Kidney epithelial cell (primary cell): ENCODE data around the gene CLTB. TPM values are rescaled to one million over a fixed set of nuclear protein-coding genes. Genes with fewer than 3 reads are reported as not detected.

ENCODE experiments used
- DNase-seq: peaks from one replicate; pipeline ENCODE4 v3.0.0-alpha.2; 2010; ENCODE audit warnings: low read depth
- H3K27me3 ChIP-seq: 2 replicates; pipeline ENCODE4 v1.6.0; 2011; ENCODE audit warnings: low read length; ENCODE audit not compliant: control insufficient read depth, insufficient read depth
- H3K36me3 ChIP-seq: 2 replicates; pipeline ENCODE4 v1.5.1; 2011; ENCODE audit warnings: low read length; ENCODE audit not compliant: control insufficient read depth, insufficient read depth
- H3K4me3 ChIP-seq: 2 replicates; pipeline ENCODE4 v1.5.1; 2011; ENCODE audit warnings: low read depth, mild to moderate bottlenecking, control low read depth, low read length
- total RNA-seq: library from RNA; depleted of rRNA; stranded (reverse); fragments of >200 nt; gene quantifications from 2 replicates; pipeline ENCODE4 v1.2.3, GENCODE V29; 2015
- TF ChIP-seq, protein P1 (sequence below): IDR thresholded peaks from 2 replicates; pipeline ENCODE4 v1.5.1; 2011; ENCODE audit warnings: mild to moderate bottlenecking, moderate library complexity, low read length, control low read depth, inconsistent platforms; ENCODE audit not compliant: insufficient read depth, poor library complexity, severe bottlenecking

CLTB gene
- total RNA-seq, 1 donor from 2014 or later: 172 TPM

DNA sequence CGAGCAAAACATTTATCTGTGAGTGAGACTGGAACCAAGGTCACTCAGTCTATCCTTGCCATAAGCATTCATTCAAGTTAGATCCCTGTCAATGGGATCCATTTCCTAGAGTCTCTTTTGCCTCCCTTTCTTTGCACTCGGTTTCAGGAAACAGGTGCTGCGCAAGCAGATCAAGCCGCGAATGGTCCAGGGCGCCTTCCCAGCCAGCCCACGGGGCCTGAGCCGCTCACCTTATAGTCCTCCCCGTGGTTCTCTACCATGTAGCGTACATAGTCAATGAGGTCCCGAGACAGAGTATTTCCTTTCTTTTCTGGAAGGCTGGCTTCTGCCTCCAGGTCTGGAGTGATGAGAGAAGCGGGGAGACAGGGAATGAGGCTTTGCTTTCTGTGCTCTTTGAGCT lies 31.3 kb downstream of the CLTB start:
- TF ChIP-seq, protein P1, sequence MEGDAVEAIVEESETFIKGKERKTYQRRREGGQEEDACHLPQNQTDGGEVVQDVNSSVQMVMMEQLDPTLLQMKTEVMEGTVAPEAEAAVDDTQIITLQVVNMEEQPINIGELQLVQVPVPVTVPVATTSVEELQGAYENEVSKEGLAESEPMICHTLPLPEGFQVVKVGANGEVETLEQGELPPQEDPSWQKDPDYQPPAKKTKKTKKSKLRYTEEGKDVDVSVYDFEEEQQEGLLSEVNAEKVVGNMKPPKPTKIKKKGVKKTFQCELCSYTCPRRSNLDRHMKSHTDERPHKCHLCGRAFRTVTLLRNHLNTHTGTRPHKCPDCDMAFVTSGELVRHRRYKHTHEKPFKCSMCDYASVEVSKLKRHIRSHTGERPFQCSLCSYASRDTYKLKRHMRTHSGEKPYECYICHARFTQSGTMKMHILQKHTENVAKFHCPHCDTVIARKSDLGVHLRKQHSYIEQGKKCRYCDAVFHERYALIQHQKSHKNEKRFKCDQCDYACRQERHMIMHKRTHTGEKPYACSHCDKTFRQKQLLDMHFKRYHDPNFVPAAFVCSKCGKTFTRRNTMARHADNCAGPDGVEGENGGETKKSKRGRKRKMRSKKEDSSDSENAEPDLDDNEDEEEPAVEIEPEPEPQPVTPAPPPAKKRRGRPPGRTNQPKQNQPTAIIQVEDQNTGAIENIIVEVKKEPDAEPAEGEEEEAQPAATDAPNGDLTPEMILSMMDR: no peak
- DNase-seq: no peak
- H3K4me3 ChIP-seq: no peak overlapping the region
- H3K27me3 ChIP-seq: no peaks in the 10 kb centered on the region
- H3K36me3 ChIP-seq: peaks cover 3% of the 10 kb centered on the region

DNA sequence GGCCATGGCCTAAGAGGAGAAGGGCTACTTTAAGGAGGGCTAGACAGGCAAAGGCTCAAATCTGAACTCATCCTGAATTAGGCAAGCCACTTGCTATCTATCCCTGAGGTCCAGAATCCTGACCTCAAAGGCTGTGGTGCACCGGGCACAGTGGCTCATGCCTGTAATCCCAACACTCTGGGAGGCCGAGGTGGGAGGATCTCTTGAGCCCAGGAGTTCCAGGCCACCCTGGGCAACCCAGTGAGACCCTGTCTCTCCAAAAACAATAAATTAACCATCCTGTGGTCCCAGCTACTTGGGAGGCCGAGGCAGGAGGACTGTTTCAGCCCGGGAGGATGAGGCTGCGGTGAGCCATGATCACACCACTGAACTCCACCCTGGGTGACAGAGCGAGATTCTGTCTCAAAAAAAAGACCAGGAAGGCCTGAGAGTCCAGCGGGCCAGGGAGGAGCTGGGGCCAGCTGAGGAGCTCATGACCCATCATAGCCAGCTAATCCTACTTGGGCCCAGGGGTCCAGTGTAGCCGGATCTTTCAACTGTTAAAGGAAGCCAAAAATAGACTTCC lies 31.9 kb downstream of the CLTB start:
- DNase-seq: no peak
- TF ChIP-seq, protein P1: no peak
- Histone ChIP-seq H3K27me3 (no peaks in the 10 kb centered on the region), H3K4me3 (no peak overlapping the region), H3K36me3 (peaks cover 3% of the 10 kb centered on the region)

DNA sequence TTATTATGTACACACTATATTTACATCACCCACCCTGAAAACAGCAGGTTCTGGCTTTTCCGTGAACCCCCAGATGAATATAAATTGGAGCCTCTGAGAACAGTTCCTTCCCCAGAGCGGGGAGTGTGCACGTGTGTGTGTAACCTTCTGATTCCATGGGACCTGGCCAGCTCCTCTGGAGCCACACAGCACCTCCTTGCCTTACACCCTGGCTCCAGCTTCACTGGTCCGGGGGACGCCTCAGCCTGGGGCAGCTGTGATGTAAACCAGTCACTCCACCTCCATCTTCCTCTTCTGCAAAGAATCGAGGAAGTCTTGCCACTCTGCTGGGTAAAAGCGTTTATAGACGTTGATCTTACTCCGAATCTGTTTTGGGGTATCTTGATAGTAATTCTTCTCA lies 32.4 kb downstream of the CLTB start:
- TF ChIP-seq, protein P1: no peak

DNA sequence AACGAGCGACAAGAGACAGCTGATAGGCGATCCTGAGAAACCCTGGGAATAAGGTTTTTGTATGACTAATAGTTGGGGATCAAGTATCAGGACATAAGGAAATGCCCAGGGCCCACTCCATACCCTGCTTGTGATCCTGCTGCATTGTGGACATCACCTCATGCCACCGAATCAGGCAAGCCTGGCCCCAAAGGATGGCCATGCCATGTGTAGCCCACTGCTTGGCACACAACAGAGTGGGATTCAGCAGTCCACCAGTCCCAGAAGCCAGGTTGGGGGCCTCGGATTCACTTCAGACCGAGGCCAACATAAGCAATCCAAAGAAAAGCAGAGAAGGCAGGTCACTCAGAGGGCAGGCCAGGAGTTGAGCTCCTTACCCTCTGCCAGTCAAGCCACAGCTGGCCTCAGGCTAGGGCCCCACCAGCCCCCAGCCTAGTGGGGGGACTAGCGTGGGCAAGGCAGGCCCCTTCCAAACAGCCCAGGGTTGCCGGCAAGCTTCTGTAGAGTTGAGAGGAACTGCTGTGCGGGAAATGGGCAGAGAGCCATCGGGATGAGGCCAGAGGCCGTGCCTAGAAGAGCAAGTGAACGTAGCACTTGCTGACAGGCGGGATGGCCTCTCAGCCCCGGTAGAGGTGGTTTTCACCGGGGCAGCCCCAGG lies 33.0 kb downstream of the CLTB start:
- Histone ChIP-seq H3K27me3 (no peaks in the 10 kb centered on the region), H3K36me3 (peaks cover 3% of the 10 kb centered on the region), H3K4me3 (no peak overlapping the region)
- no peak for DNase-seq
- TF ChIP-seq, protein P1: no peak

More for the DNA sequence above, 32.4 kb downstream of the CLTB start:
- Histone ChIP-seq H3K36me3 (peaks cover 3% of the 10 kb centered on the region), H3K27me3 (no peaks in the 10 kb centered on the region), H3K4me3 (no peak overlapping the region)
- DNase-seq: no peak

DNA sequence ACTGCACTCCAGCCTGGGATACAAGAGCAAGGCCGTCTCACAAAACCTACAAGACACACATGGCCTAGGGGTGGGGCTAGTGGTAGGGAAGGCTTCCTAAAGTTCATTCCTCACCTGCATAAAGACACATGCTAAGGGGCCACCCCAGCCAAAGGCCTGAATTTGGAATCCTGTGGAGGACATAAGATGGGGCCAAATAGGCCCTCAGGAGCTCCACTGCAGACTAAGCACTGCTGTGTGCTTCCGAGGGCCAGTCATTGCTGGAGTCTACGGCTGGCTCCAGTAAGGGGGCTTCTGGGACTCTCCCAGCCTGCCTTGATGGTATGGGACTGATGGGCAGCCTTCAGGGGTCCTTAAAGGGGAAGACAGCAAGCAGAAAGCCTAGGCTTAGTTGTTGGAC lies 33.6 kb downstream of the CLTB start:
- DNase-seq: no peak
- Histone ChIP-seq H3K36me3 (peaks cover 3% of the 10 kb centered on the region), H3K27me3 (no peaks in the 10 kb centered on the region), H3K4me3 (no peak overlapping the region)
- TF ChIP-seq, protein P1: no peak

DNA sequence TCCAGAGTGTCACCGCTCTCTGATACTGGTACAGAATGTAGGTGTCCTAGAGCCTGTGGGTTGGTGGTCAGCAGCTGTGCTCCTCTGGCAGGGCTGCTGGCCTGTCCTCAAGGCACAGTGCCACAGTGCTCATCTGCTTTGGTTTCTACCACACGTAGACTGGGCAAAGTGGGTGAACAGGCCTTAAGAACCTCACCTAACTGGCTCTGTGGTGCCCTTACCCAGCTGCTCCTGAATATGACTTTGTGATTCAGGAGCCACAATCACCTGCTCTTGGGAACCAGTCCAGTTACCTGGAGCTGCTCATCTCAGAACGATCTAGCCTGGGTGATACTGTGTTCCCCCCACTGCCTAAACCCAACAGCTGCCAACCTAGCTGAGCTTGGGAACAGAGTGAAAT lies 34.4 kb downstream of the CLTB start:
- TF ChIP-seq, protein P1: no peak
- peaks cover 3% of the 10 kb centered on the region for H3K36me3 ChIP-seq
- no peaks in the 10 kb centered on the region for H3K27me3 ChIP-seq
- DNase-seq: no peak
- no peak overlapping the region for H3K4me3 ChIP-seq
